Activated CD8-positive, alpha-beta memory T cell treated with anti-CD3 and anti-CD28 coated beads for 36 hours (primary cell): ENCODE data around the gene CAPN12. TPM values are rescaled to one million over a fixed set of nuclear protein-coding genes. Genes with fewer than 3 reads are reported as not detected.

Experiments used
- CTCF ChIA-PET: fragments of 350-600 bp; sonication (Branson Sonifier 250); formaldehyde crosslinking; loops from one replicate; lab custom pipeline; 2021; ENCODE audit warnings: antibody characterized with exemption; lab: Charles Lee
- POLR2A ChIA-PET: fragments of 350-600 bp; sonication (Branson Sonifier 250); formaldehyde crosslinking; loops from one replicate; lab custom pipeline; 2021; ENCODE audit warnings: antibody characterized with exemption; lab: Charles Lee
- total RNA-seq, 2 experiments: library from RNA; stranded (reverse); gene quantifications; one replicate each; pipeline ENCODE4 v1.2.3, GENCODE V29; 2021

Gene CAPN12
- total RNA-seq, 2 experiments from 2014 or later = 3.3 to 3.7 TPM

- CTCF ChIA-PET = interaction anchor here (0.7 to 2.0 kb wide), 2 partner anchors 15 to 21 kb away, joined by 3 to 4 read pairs; no protein-coding TSS in a partner anchor
These were observed 61.9 kb downstream of the CAPN12 start for GRCh38 chr19:38682195-38682867.

More at GRCh38 chr19:38682195-38682867, 61.9 kb downstream of the CAPN12 start:
- POLR2A ChIA-PET = interaction anchor here (0.6 kb wide), 1 partner anchor 30 kb away, joined by 3 read pairs; no protein-coding TSS in a partner anchor

Other genes starting within 250 kb of the CAPN12 start
- gene MAP4K1, start 126.5 kb downstream of the CAPN12 start, total RNA-seq = 100 to 1,000 TPM; 159 to 165 TPM
- 100 to 1,000 TPM; 280 to 286 TPM for gene EIF3K, start 125.3 kb downstream of the CAPN12 start, total RNA-seq
- 100 to 1,000 TPM; 292 to 301 TPM for gene ACTN4, start 96.8 kb downstream of the CAPN12 start, total RNA-seq
- gene LGALS7, start 29.0 kb upstream of the CAPN12 start, total RNA-seq = not detected
- gene LGALS7B, start 44.7 kb upstream of the CAPN12 start, total RNA-seq = not detected
- under 1 TPM; 0.65 to 0.82 TPM for gene LGALS4, start 68.5 kb upstream of the CAPN12 start, total RNA-seq
- 100 to 1,000 TPM; 108 to 124 TPM for gene ECH1, start 87.3 kb upstream of the CAPN12 start, total RNA-seq
- gene HNRNPL, start 105.5 kb upstream of the CAPN12 start, total RNA-seq = 100 to 1,000 TPM; 677 to 698 TPM
- gene RINL, start 133.8 kb upstream of the CAPN12 start, total RNA-seq = 10 to 100 TPM; 84.0 to 85.5 TPM
- 10 to 100 TPM; 28.3 to 30.4 TPM for gene SIRT2, start 155.1 kb upstream of the CAPN12 start, total RNA-seq
- 100 to 1,000 TPM in 1 of 2 experiments, 10 to 100 TPM in 1; 99.9 to 103 TPM for gene NFKBIB, start 155.5 kb upstream of the CAPN12 start, total RNA-seq
- gene CCER2, start 167.7 kb upstream of the CAPN12 start, total RNA-seq = under 1 TPM; 0.44 to 0.53 TPM
- 10 to 100 TPM; 41.7 to 47.3 TPM for gene SARS2, start 186.3 kb upstream of the CAPN12 start, total RNA-seq
- gene MRPS12, start 186.5 kb upstream of the CAPN12 start, total RNA-seq = 100 to 1,000 TPM; 113 to 121 TPM
- not detected for gene FBXO17, start 231.3 kb upstream of the CAPN12 start, total RNA-seq